GOT3 (cell line): ENCODE results near the gene HPCAL4.

Experiments used
- DNase-seq: peaks from one replicate; lab custom pipeline; 2025; ENCODE audit warnings: mixed read lengths; lab: John Stamatoyannopoulos, UW

The HPCAL4 gene

DNA sequence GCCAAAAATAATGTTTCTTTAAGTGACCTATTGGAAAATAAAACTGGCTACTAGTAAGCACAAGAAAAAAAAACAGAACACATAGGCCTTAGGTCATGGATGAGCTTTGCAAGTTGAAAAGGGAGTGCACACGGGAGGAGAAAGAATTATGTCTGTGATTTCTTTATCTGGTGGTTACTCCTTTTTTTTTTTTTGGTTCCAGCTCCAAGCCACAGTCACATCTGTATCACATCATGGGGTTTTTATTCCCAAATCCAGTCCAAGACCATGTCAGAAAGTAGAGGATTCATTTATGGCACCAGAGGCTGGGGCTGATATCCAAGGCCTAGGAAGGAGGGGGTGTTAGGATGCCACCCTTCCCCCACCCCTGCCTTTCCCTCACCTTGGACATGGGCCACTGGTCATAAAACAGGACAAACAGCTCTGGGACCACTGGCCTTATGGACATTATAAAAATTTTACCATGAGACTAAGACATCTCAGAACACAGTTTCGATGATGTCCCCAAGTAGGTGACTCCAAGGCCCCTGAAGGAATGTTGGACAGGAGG is 41.5 kb downstream of the HPCAL4 start:
- no peak for DNase-seq

GRCh38 chr1:39648496-39648895 is 42.7 kb downstream of the HPCAL4 start:
- DNase-seq, result no peak

- no peak for DNase-seq
Measured at GRCh38 chr1:39647247-39647646, 44.0 kb downstream of the HPCAL4 start.

DNA sequence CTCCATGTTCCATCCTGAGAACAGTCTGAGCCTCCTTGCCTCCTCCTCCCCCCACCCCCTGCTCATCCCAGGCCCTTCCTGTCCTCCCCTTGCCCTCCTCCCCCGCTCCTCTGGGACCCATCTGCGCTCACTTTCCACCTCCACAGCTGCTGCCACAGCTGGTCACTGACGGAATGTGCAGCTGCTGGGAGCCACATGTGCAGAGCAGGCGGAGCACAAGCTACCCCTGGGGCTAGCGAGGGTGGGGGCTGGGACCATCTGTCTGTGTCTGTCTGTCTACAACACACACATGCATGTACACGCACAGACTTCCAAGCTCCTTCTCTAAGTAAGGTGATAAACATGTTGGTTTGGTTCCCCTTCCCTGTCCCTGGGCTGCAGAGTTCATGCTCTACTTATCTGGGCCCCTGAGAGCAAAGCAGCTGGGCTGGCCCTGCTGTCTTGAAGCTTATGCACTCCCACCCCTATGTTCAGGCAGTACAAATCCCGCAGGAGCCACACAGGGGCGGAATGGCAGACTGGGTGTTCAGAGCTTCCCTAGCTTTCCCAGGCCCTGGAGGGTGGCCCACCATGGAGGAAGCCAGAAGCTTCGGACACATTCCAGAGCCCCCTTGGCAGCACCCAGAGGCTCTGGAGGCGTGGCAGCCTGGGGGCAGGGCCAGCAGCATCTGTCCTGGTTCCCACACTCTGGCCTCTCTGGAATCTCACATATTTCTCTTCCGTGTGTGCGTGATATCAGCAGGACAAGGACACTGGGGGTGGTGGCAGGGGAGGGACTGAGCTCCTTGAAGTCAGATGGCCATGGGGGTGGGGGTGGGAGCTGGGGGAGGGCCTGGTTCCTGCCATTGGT is 44.8 kb downstream of the HPCAL4 start:
- no peak for DNase-seq

GRCh38 chr1:39645411-39646043 is 45.7 kb downstream of the HPCAL4 start:
- DNase-seq, result no peak

DNA sequence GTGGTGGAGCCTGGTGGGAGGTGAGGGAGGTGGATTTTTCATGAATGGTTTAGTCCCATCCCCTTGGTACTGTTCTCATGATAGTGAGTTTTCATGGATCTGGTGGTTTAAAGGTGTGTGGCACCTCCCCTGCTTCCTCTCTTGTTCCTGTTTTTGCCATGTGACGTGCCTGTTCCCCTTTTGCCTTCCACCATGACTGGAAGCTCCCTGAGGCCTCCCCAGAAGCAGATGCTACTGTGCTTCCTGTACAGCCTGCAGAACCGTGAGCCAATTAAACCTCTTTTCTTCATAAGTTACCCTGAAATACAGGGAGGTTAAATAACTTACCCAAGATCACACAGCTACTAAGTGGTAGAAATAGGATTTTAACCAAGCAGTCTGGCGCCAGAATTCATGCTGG is 47.5 kb downstream of the HPCAL4 start:
- no peak for DNase-seq

GRCh38 chr1:39642796-39643195 is 48.4 kb downstream of the HPCAL4 start:
- no peak for DNase-seq

GRCh38 chr1:39640861-39641260 is 50.4 kb downstream of the HPCAL4 start:
- no peak for DNase-seq

DNA sequence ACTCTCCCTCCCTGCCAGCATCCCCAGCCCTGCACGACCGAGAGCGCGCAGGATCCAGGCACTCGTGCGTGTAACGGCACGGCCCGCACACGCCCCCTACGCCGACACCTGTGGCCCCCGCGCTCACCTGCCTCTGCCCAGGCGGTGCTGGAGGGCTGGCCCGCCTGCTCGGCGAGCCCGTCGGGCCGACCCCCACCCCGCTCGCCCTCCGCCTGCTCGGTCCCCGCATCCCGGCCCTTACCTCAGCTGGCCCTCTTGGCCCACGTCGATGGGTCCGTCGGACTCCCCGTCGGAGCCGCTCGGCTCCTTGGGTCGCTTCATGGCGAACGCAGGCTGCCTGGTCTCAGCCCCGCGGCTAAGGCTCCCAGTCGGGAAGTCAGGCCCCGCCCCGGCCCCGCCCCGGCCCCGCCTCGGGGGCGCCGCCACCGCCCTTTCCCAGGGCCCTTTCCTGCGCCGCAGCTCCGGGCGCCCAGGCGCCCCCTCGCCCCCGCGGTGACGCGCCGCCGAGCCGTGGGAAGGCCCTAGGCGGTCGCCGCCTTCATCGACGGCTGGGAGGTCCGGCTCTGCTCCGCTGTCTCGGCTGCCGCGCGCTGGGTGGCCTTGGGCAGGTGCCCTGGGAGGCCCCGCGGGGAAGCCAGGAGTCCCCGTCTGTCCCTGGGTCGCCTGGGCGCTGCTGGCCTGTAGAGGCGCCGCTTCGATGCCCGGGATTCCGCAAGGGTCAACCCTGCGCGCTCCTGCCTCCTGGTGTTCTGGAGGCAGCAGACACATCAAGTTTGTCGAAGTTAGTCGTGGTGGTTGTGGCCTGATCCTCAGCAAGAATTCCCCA is 51.7 kb downstream of the HPCAL4 start, which contains the start of gene HEYL:
Gene HEYL, minus strand, starts transcription at position 339 of the 826 bp plus-strand sequence. Its CDS starts 18 bp downstream, at position 321.
- DNase-seq, result no peak

GRCh38 chr1:39638965-39639304 is 52.3 kb downstream of the HPCAL4 start:
- no peak for DNase-seq

- DNase-seq, result no peak
Measured at GRCh38 chr1:39637361-39637760, 53.9 kb downstream of the HPCAL4 start.

DNA sequence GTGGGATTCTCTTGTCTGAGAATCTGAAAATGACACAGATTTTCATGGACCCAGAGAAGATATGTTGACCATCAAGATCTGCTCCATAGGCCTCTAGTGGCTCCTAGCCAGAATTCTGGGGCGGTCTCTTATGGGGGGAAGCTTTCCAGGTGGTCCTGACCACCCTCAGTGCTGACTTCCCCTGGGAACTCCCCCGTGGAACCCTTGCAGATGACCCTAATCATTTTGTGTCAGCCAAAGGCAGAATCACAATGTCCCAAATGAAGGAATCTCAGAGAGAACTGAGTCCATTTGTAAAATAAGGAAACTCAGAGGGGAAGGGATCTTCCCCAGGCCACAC is 55.4 kb downstream of the HPCAL4 start:
- DNase-seq, result no peak

DNA sequence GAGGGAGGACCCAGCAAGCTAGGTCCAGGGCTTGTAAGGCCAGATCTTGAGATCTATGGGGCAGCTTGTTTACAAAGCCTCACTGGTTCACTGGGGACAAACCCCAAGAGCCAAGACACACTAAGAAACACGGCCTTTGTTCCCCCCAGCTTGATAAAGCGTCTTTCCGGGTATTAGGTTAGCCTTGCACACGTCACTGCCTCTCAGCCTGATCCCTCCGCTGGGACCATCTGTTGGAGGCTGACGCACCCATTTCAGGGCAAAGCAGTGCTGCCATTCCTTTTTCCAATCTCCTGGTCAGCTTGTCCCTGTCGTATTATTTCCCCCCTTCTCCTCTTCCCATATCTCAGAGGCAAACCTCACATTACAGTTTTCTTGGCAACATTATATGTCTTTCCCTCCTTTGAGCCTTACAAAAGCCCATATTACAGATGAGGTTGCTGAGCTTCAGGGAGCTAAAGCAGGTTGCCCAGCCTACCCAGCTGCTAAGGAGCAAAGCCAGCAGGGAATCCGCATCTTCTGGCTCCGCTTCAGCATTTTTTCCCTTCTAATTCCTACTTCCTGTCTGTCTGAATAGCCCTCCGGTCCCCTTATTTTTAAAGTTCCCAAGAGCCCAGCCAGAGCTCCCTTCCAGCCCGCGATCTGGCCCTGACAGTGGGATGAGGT is 55.9 kb downstream of the HPCAL4 start:
- DNase-seq, result no peak

GRCh38 chr1:39633422-39633821 is 57.8 kb downstream of the HPCAL4 start:
- no peak for DNase-seq

- no peak for DNase-seq
Measured at GRCh38 chr1:39632682-39633417, 58.4 kb downstream of the HPCAL4 start.

DNA sequence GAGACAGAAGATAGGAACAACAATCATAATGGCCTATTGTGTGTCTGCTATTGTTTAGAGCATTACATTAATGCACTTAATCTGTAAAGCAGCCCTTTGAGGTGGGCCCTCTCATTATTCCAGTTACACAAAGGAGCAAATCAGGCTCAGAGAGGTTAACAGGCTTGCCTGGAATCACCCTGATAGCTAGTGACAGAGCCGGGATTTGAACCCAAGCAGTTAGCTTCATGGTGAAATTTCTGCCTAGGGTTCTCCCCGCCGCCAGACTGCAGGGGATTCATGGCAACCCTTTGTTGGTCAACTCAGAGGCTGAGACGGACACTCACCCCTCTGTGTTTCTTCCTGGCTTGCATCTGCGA is 58.9 kb downstream of the HPCAL4 start:
- no peak for DNase-seq

DNA sequence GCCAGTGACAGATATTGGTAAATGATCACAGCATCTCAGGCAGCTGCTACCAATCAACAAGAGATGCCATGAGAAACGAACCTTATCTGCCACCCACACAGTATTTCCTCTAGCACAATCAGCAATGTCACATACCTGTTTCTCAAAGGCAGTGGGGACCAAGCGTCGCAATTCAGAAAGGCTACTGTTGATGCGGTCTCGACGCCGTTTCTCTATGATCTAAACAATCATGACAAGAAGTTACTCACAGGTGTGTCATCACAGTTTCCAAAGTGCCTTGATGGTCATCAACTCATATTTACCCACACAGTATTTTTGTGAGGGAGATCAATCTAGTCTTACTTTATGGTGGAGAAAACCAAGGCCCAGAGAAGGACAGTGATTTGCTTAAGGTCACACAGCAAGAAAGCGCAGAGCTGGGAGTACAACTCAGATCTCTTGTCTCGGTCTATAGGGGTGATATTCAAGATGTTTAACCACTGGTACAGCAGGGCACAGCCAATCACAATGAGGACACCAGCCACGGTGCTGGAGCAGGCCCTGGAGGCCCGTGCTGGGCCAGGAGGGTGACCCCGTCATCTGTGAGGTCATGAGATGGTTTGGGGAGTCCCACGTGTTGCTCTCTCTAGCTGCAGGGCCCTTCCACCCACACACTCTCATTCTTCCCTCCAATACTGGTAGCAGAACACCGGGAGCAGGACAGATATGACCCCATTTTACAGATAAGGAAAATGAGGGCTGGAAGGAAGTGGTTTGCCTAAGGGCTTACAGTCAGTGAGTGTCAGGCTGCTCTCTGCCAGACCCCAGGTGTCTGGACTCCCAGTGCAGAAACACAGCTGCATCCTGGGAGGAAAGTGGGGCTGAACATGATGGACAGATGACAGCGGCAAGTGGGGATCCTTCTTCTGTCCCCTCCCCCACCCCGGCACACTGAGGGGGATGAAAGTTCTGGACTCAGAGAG is 59.6 kb downstream of the HPCAL4 start:
- DNase-seq, result no peak

- DNase-seq, result no peak
Measured at GRCh38 chr1:39628807-39629350, 62.4 kb downstream of the HPCAL4 start.
